ENCODE measurements around the gene RPL3.
A peak's percentile ranks its signal among the peaks of the same experiment; 100 is the strongest.

RPL3 gene

DNA sequence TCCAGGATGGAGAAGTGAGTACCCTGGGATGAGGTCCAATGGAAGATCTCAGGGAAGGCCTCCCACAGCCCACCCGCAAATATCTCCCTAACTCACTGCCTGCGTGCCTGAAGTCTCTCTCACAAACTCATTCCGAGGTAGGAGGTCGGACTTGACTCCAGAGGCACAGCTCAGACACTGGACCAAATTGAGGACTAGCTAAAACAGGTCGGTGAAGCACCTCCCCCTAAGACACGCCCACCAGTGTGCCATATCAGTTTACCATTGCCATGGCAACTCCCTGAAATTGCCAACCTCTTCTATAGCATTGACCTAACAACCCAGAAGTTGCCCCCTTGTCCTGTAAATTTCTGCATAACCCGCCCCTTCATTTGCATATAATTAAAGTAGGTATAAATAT lies 17.5 kb downstream of the RPL3 start:
- no peak overlapping the region for H3K27ac ChIP-seq (ENCODE audit: low read depth, low read length)
- H3K4ac ChIP-seq (ENCODE audit: low read depth, low read length), result no peak overlapping the region
- peaks cover 48 to 51% of the 10 kb centered on the region in 2 experiments for H3K4me1 ChIP-seq (ENCODE audit: control insufficient read depth in 1 of 2, insufficient read depth in 2 of 2, low read length in 2 of 2)
- no peak overlapping the region for H2BK120ac ChIP-seq (ENCODE audit: insufficient read depth, low read length, poor library complexity)
- H3K36me3 ChIP-seq (ENCODE audit: control insufficient read depth in 1 of 2, insufficient read depth in 2 of 2, low read length in 2 of 2), result no peaks in the 10 kb centered on the region
- H3K4me2 ChIP-seq (ENCODE audit: low read length), result no peak overlapping the region
- no peak overlapping the region for H2BK5ac ChIP-seq (ENCODE audit: low read depth, low read length, poor library complexity)
- no peak overlapping the region for H2AK5ac ChIP-seq (ENCODE audit: low read length)
- no peak overlapping the region for H4K91ac ChIP-seq (ENCODE audit: low read depth, low read length)
- peaks cover 2% of the 10 kb centered on the region for H3K79me2 ChIP-seq (ENCODE audit: control insufficient read depth, insufficient read depth, low read length, poor library complexity)
- peaks cover 7% of the 10 kb centered on the region for H3K9me3 ChIP-seq (ENCODE audit: insufficient read depth, low read depth, low read length)
- no peaks in the 10 kb centered on the region for H3K27me3 ChIP-seq (ENCODE audit: insufficient read depth, low read length)
- H2BK12ac ChIP-seq (ENCODE audit: low read length), result no peak overlapping the region
- WGBS (ENCODE audit: extremely low coverage, insufficient coverage, insufficient read length), result no CpG with 5 or more reads among the region's 7 CpGs
- H4K12ac ChIP-seq (ENCODE audit: low read depth, low read length), result no peak overlapping the region
- no peak overlapping the region for H3K9ac ChIP-seq (ENCODE audit: low read length)
- H3K79me1 ChIP-seq (ENCODE audit: low read length), result peaks cover 30% of the 10 kb centered on the region
- no peak overlapping the region for H3K18ac ChIP-seq (ENCODE audit: low read length)
- H3K23ac ChIP-seq (ENCODE audit: low read length), result no peak overlapping the region
- no peak overlapping the region for H3K14ac ChIP-seq (ENCODE audit: low read length)
- H3K4me3 ChIP-seq (ENCODE audit: low read depth, low read length), result no peak overlapping the region
- no peak overlapping the region for H2AFZ ChIP-seq (ENCODE audit: insufficient read depth, low read length, poor library complexity)
- no peak for DNase-seq
- H4K8ac ChIP-seq (ENCODE audit: low read depth, low read length), result no peak overlapping the region

DNA sequence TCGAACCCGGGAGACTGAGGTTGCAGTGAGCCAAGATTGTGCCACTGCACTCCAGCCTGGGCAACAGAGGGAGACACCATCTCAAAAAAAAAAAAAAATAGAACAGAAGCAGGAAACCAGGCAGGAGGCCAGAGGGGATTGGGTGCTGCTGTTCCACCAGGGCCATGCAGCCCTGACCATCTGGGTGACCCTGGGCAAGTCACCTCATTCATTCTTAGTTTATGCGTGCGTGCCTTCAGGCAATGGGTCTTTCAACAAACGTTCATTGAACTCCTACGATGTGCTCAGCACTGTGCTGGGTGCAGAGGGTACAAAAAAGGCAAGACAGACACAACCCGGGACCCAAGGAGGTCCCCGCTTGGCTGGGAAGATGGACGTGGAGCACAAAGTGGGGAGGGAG lies 18.3 kb downstream of the RPL3 start:
- Histone ChIP-seq H3K18ac (ENCODE audit: low read length) (no peak overlapping the region), H3K4me2 (ENCODE audit: low read length) (no peak overlapping the region), H3K27me3 (ENCODE audit: insufficient read depth, low read length) (no peaks in the 10 kb centered on the region), H3K14ac (ENCODE audit: low read length) (no peak overlapping the region), H2BK12ac (ENCODE audit: low read length) (peak overlapping the region; percentile 35), H4K8ac (ENCODE audit: low read depth, low read length) (no peak overlapping the region), H3K23ac (ENCODE audit: low read length) (no peak overlapping the region), H3K9me3 (ENCODE audit: insufficient read depth, low read depth, low read length) (peaks cover 7% of the 10 kb centered on the region), H3K4me3 (ENCODE audit: low read depth, low read length) (no peak overlapping the region), H3K27ac (ENCODE audit: low read depth, low read length) (no peak overlapping the region), H2BK5ac (ENCODE audit: low read depth, low read length, poor library complexity) (no peak overlapping the region), H4K91ac (ENCODE audit: low read depth, low read length) (no peak overlapping the region), H3K4ac (ENCODE audit: low read depth, low read length) (no peak overlapping the region), H2AK5ac (ENCODE audit: low read length) (no peak overlapping the region), H3K79me2 (ENCODE audit: control insufficient read depth, insufficient read depth, low read length, poor library complexity) (peaks cover 2% of the 10 kb centered on the region), H3K79me1 (ENCODE audit: low read length) (peaks cover 32% of the 10 kb centered on the region), H3K36me3 (ENCODE audit: control insufficient read depth in 1 of 2, insufficient read depth in 2 of 2, low read length in 2 of 2) (no peaks in the 10 kb centered on the region), H3K4me1 (ENCODE audit: control insufficient read depth in 1 of 2, insufficient read depth in 2 of 2, low read length in 2 of 2) (peaks cover 48 to 50% of the 10 kb centered on the region in 2 experiments), H4K12ac (ENCODE audit: low read depth, low read length) (no peak overlapping the region), H2AFZ (ENCODE audit: insufficient read depth, low read length, poor library complexity) (no peak overlapping the region), H2BK120ac (ENCODE audit: insufficient read depth, low read length, poor library complexity) (no peak overlapping the region), H3K9ac (ENCODE audit: low read length) (no peak overlapping the region)
- no CpG with 5 or more reads among the region's 9 CpGs for WGBS (ENCODE audit: extremely low coverage, insufficient coverage, insufficient read length)
- no peak for DNase-seq

DNA sequence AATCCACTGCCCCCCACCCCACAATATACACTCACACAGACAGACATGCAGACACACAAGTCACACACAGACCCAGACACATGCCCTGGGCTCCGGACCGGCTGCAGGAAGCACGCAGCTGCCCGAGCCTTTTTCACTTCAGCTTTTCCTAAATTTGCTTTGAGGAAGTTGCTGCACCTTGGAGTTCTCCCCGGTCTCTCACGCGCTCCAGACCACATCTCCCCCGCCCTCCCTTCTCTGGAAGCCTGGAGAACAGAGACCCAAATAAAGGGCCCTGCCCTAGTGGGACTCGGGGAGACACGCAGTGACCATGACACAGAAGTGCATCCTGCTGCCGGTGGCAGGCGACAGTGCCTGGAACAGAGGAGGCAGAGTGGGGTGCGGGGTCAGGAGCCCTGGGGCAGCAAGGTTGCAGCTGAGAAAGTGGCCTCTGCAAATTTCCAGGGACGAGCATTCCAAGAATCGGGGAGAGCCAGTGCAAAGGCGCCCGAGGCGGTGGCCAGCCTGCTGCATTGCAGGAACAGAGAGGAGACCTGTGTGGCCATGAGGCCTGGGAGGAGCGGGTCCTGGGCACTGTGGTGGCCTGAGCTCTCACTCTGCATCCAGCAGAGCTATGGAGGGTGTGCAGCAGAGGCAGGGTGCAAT lies 19.1 kb downstream of the RPL3 start:
- Histone ChIP-seq H3K4me1 (ENCODE audit: control insufficient read depth in 1 of 2, insufficient read depth in 2 of 2, low read length in 2 of 2) (peaks cover 47 to 50% of the 10 kb centered on the region in 2 experiments), H4K8ac (ENCODE audit: low read depth, low read length) (peak overlapping the region; percentile 73), H3K4ac (ENCODE audit: low read depth, low read length) (no peak overlapping the region), H2BK5ac (ENCODE audit: low read depth, low read length, poor library complexity) (peak overlapping the region; percentile 77), H3K9ac (ENCODE audit: low read length) (no peak overlapping the region), H2AK5ac (ENCODE audit: low read length) (no peak overlapping the region), H3K27me3 (ENCODE audit: insufficient read depth, low read length) (no peaks in the 10 kb centered on the region), H4K91ac (ENCODE audit: low read depth, low read length) (peak overlapping the region; percentile 96), H3K23ac (ENCODE audit: low read length) (no peak overlapping the region), H3K14ac (ENCODE audit: low read length) (peak overlapping the region; percentile 49), H2BK120ac (ENCODE audit: insufficient read depth, low read length, poor library complexity) (peak overlapping the region; percentile 74), H3K9me3 (ENCODE audit: insufficient read depth, low read depth, low read length) (peaks cover 7% of the 10 kb centered on the region), H3K79me2 (ENCODE audit: control insufficient read depth, insufficient read depth, low read length, poor library complexity) (peaks cover 2% of the 10 kb centered on the region), H3K27ac (ENCODE audit: low read depth, low read length) (peak overlapping the region; percentile 79), H3K36me3 (ENCODE audit: control insufficient read depth in 1 of 2, insufficient read depth in 2 of 2, low read length in 2 of 2) (no peaks in the 10 kb centered on the region), H3K4me3 (ENCODE audit: low read depth, low read length) (no peak overlapping the region), H3K18ac (ENCODE audit: low read length) (peak overlapping the region; percentile 73), H3K4me2 (ENCODE audit: low read length) (peak overlapping the region; percentile 31), H3K79me1 (ENCODE audit: low read length) (peaks cover 32% of the 10 kb centered on the region), H2AFZ (ENCODE audit: insufficient read depth, low read length, poor library complexity) (peak overlapping the region; percentile 26), H4K12ac (ENCODE audit: low read depth, low read length) (peak overlapping the region; percentile 22), H2BK12ac (ENCODE audit: low read length) (peak overlapping the region; percentile 89)
- peak; percentile 41 to 52 for DNase-seq
- no CpG with 5 or more reads among the region's 19 CpGs for WGBS (ENCODE audit: extremely low coverage, insufficient coverage, insufficient read length)

DNA sequence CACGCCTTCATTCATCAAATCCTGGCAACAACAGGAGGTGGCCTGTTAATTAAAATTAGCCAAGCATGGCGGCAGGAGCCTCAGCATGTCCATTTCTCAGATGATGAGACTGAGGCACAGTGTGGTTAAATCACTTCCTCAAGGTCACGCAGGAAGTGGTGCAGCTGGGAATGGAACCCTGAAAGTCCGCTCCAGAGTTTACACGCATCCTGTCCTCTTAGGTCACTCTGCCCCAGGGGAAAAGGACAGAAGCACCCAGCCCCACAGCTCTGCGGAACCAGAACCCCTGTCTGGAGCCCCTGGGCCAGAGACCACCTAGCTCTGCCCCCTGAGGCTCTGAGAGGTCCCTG lies 19.6 kb downstream of the RPL3 start:
- Histone ChIP-seq H3K4me2 (ENCODE audit: low read length) (peak overlapping the region; percentile 31), H3K18ac (ENCODE audit: low read length) (peak overlapping the region; percentile 83), H2BK5ac (ENCODE audit: low read depth, low read length, poor library complexity) (peak overlapping the region; percentile 77), H3K9me3 (ENCODE audit: insufficient read depth, low read depth, low read length) (peaks cover 7% of the 10 kb centered on the region), H3K4me3 (ENCODE audit: low read depth, low read length) (no peak overlapping the region), H3K9ac (ENCODE audit: low read length) (no peak overlapping the region), H4K91ac (ENCODE audit: low read depth, low read length) (peak overlapping the region; percentile 96), H4K8ac (ENCODE audit: low read depth, low read length) (peak overlapping the region; percentile 73), H2BK120ac (ENCODE audit: insufficient read depth, low read length, poor library complexity) (peak overlapping the region; percentile 90), H3K23ac (ENCODE audit: low read length) (no peak overlapping the region), H2AFZ (ENCODE audit: insufficient read depth, low read length, poor library complexity) (peak overlapping the region; percentile 26), H3K27me3 (ENCODE audit: insufficient read depth, low read length) (no peaks in the 10 kb centered on the region), H4K12ac (ENCODE audit: low read depth, low read length) (peak overlapping the region; percentile 44), H3K36me3 (ENCODE audit: control insufficient read depth in 1 of 2, insufficient read depth in 2 of 2, low read length in 2 of 2) (no peaks in the 10 kb centered on the region), H3K14ac (ENCODE audit: low read length) (peak overlapping the region; percentile 83), H3K79me2 (ENCODE audit: control insufficient read depth, insufficient read depth, low read length, poor library complexity) (peaks cover 2% of the 10 kb centered on the region), H3K4ac (ENCODE audit: low read depth, low read length) (peak overlapping the region; percentile 89), H2BK12ac (ENCODE audit: low read length) (peak overlapping the region; percentile 89), H3K27ac (ENCODE audit: low read depth, low read length) (peak overlapping the region; percentile 79), H3K4me1 (ENCODE audit: control insufficient read depth in 1 of 2, insufficient read depth in 2 of 2, low read length in 2 of 2) (peaks cover 51 to 54% of the 10 kb centered on the region in 2 experiments), H3K79me1 (ENCODE audit: low read length) (peaks cover 35% of the 10 kb centered on the region), H2AK5ac (ENCODE audit: low read length) (peak overlapping the region; percentile 97)
- WGBS (ENCODE audit: extremely low coverage, insufficient coverage, insufficient read length), result no CpG with 5 or more reads among the region's 6 CpGs
- peak in 1 of 2 donors; percentile 58 for DNase-seq

Data from trophoblast cell (in vitro differentiated cells and primary cell).